ENCODE data around the gene ZNF789. TPM values are rescaled to one million over a fixed set of nuclear protein-coding genes. Genes with fewer than 3 reads are reported as not detected.
A peak's percentile ranks its signal among the peaks of the same experiment; 100 is the strongest.

The ZNF789 gene
- polyA plus RNA-seq, 1 of the 3 experiments (the other 2 are of a cell fraction), result 27.7 TPM

- peak; percentile 16; the same call in 1 of the 2 replicates for TF ChIP-seq SIN3A (IDR thresholded peaks at IDR 0.05; ENCODE audit: borderline replicate concordance, low read depth, low read length)
Observed at GRCh38 chr7:99473315-99473596, 566 bp downstream of the ZNF789 start (continued).

- Histone ChIP-seq H3K9ac (no peak overlapping the region), H4K20me1 (ENCODE audit: insufficient read depth) (peaks cover 3% of the 10 kb centered on the region; the same call in 1 of the 2 replicates), H3K4me1 (ENCODE audit: control insufficient read depth in 1 of 2, insufficient read depth in 2 of 2, low read depth in 1 of 2, low read length in 1 of 2) (peaks cover 8 to 10% of the 10 kb centered on the region in 2 experiments; a peak in 2 of 4 replicates), H3K9me3 (no peaks in the 10 kb centered on the region), H3K79me2 (ENCODE audit: insufficient read depth) (peaks cover 73% of the 10 kb centered on the region), H3K4me2 (no peak overlapping the region), H3K9me2 (no peaks in the 10 kb centered on the region), H3K36me3 (replicated peaks in 1 of 2; ENCODE audit: control insufficient read depth in 1 of 2, insufficient read depth in 2 of 2, low read length in 1 of 2) (peaks cover 16 to 23% of the 10 kb centered on the region in 2 experiments), H3K4me3 (ENCODE audit: low read depth in 2 of 2, low read length in 1 of 2) (no peak overlapping the region), H2AFZ (ENCODE audit: low read depth) (no peak overlapping the region), H3K27ac (ENCODE audit: low read depth in 2 of 2, low read length in 1 of 2) (no peak overlapping the region), H3F3A (replicated peaks; ENCODE audit: insufficient read depth) (peaks cover 13% of the 10 kb centered on the region), H3K27me3 (ENCODE audit: insufficient read depth) (no peaks in the 10 kb centered on the region)
- TF ChIP-seq PBX3 (IDR thresholded peaks at IDR 0.05) (no peak), TEAD4 (IDR thresholded peaks at IDR 0.05; ENCODE audit: borderline replicate concordance, insufficient read depth) (no peak)
- POLR2A ChIA-PET, result interaction anchor here (0.7 kb wide), 1 partner anchor 478 kb away, joined by 3 read pairs; no protein-coding TSS in a partner anchor
- WGBS (ENCODE audit: low lambda C conversion rate), result 74% methylated on average over 5 of the region's 5 CpGs
- CTCF ChIA-PET, result interaction anchor here (0.9 to 2.5 kb wide), 3 partner anchors 10 to 50 kb away, joined by 3 to 8 read pairs (median 3); no protein-coding TSS in a partner anchor
- DNase-seq, result no peak
Observed at GRCh38 chr7:99476107-99476506, 3.4 kb downstream of the ZNF789 start.

- peak overlapping the region in 1 of 2 experiments; percentile 2; a peak in 1 of 4 replicates for H3K27ac ChIP-seq (ENCODE audit: low read depth in 2 of 2, low read length in 1 of 2)
- H3F3A ChIP-seq (replicated peaks; ENCODE audit: insufficient read depth), result no peaks in the 10 kb centered on the region
- peaks cover 3% of the 10 kb centered on the region; the same call in 1 of the 2 replicates for H4K20me1 ChIP-seq (ENCODE audit: insufficient read depth)
- POLR2A ChIA-PET, result no interaction called here
- TF ChIP-seq GATA2 (CRISPR knock-in tag; IDR thresholded peaks at IDR 0.05) (no peak), FOSL2 (IDR thresholded peaks at IDR 0.05; ENCODE audit: borderline replicate concordance, low read depth) (no peak), YY1 (IDR thresholded peaks at IDR 0.05; ENCODE audit: low read depth) (no peak), SMC3 (IDR thresholded peaks at IDR 0.05; ENCODE audit: low read depth, low read length) (no peak), RAD21 (IDR thresholded peaks at IDR 0.05; ENCODE audit: low read length) (no peak), EP300 (IDR thresholded peaks at IDR 0.05; ENCODE audit: borderline replicate concordance in 1 of 2, low read depth in 1 of 2, low read length in 1 of 2) (no peak), CHD2 (IDR thresholded peaks at IDR 0.05; ENCODE audit: low read length, partially characterized antibody) (no peak), EZH2phosphoT487 (IDR thresholded peaks at IDR 0.05; ENCODE audit: borderline replicate concordance, low read depth) (no peak), POLR2AphosphoS5 (IDR thresholded peaks at IDR 0.05; ENCODE audit: low read depth, low read length) (no peak)
- peaks cover 75% of the 10 kb centered on the region for H3K79me2 ChIP-seq (ENCODE audit: insufficient read depth)
- CTCF ChIA-PET, result interaction anchor here (0.8 to 1.2 kb wide), 3 partner anchors 11 to 45 kb away, joined by 3 read pairs; no protein-coding TSS in a partner anchor
- no peak overlapping the region for H2AFZ ChIP-seq (ENCODE audit: low read depth)
- no peaks in the 10 kb centered on the region for H3K27me3 ChIP-seq (ENCODE audit: insufficient read depth)
- H3K4me2 ChIP-seq, result no peak overlapping the region
- H3K4me3 ChIP-seq (ENCODE audit: low read depth in 2 of 2, low read length in 1 of 2), result no peak overlapping the region
- no peak overlapping the region for H3K9ac ChIP-seq
- no peak for DNase-seq
- peaks cover 4 to 8% of the 10 kb centered on the region in 2 experiments; a peak in 2 of 4 replicates for H3K4me1 ChIP-seq (ENCODE audit: control insufficient read depth in 1 of 2, insufficient read depth in 2 of 2, low read depth in 1 of 2, low read length in 1 of 2)
- no peaks in the 10 kb centered on the region for H3K9me2 ChIP-seq
- no peaks in the 10 kb centered on the region for H3K9me3 ChIP-seq
- 92% methylated on average over 14 of the region's 15 CpGs for WGBS (ENCODE audit: low lambda C conversion rate)
- peaks cover 28 to 38% of the 10 kb centered on the region in 2 experiments for H3K36me3 ChIP-seq (replicated peaks in 1 of 2; ENCODE audit: control insufficient read depth in 1 of 2, insufficient read depth in 2 of 2, low read length in 1 of 2)
Observed at GRCh38 chr7:99478464-99479440, 6.1 kb downstream of the ZNF789 start.
